GM12801 (cell line): Measurements from ENCODE around the gene TUBB4B.

Source experiments
- CTCF ChIP-seq: IDR thresholded peaks from one replicate; pipeline ENCODE4 v1.5.1; 2011; ENCODE audit warnings: control low read depth; ENCODE audit not compliant: insufficient read length; ENCODE audit errors: extremely low read depth

TUBB4B gene

GRCh38 chr9:137245450-137246421 is 4.6 kb downstream of the TUBB4B start:
- TF ChIP-seq CTCF: no peak

- no peak for TF ChIP-seq CTCF
Measured at GRCh38 chr9:137247135-137247915, 6.2 kb downstream of the TUBB4B start.

- TF ChIP-seq CTCF: no peak
Measured at GRCh38 chr9:137247916-137248175, 6.8 kb downstream of the TUBB4B start.

- no peak for TF ChIP-seq CTCF
Measured at GRCh38 chr9:137250329-137251193, 9.5 kb downstream of the TUBB4B start.

GRCh38 chr9:137251194-137251461 is 10.0 kb downstream of the TUBB4B start, which contains the start of gene STPG3:
TSS of gene STPG3 (plus strand) at chr9:137251286. CDS start at chr9:137251287, 1 bp downstream.
- TF ChIP-seq CTCF: no peak

- TF ChIP-seq CTCF: no peak
Measured at GRCh38 chr9:137251490-137252268, 10.6 kb downstream of the TUBB4B start.
